Suprapubic skin (tissue), 4 donors: Measurements from ENCODE around the gene PALB2.

Experiments
- POLR2A ChIP-seq, 2 donors: fragments of 450-650 bp; IDR thresholded peaks; one replicate each; pipeline ENCODE4 v1.6.1; 2017; ENCODE audit warnings: antibody characterized with exemption in 2 of 2, mild to moderate bottlenecking in 2 of 2, moderate library complexity in 2 of 2
- POLR2AphosphoS5 ChIP-seq, 3 donors: sonication (generic); formaldehyde crosslinking; IDR thresholded peaks; one replicate each; pipeline ENCODE4 v1.6.1; 2017; ENCODE audit warnings: antibody characterized with exemption in 3 of 3
- TF ChIP-seq, protein P1 (sequence below), 2 donors: fragments of 200-600 bp in 1 of 2; fragments of 450-650 bp in 1 of 2; sonication (generic) in 1 of 2; IDR thresholded peaks; one replicate each; pipeline ENCODE4 v1.5.1; 2016 to 2019; ENCODE audit warnings: antibody characterized with exemption in 2 of 2, mild to moderate bottlenecking in 1 of 2, moderate library complexity in 1 of 2

DNA sequence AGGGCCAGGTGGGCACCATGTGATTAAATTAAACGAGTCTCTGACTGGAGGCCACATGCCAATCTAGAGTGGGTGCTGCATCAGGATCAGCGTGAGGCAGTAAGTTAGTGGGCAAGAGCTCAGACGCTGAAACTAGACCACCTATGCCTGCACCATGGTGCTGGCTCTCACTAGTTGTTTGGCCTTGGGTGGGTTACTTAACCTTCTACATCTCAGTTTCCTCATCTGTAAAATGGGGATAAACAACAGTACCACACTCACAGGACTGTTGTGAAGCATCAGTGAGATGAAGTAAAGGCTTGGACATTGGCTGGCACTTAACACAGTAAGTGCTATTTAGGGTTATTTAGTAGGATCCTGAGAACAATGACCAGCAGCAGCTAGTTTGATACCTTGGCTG lies 50.9 kb downstream of the PALB2 start:
- TF ChIP-seq, protein P1, sequence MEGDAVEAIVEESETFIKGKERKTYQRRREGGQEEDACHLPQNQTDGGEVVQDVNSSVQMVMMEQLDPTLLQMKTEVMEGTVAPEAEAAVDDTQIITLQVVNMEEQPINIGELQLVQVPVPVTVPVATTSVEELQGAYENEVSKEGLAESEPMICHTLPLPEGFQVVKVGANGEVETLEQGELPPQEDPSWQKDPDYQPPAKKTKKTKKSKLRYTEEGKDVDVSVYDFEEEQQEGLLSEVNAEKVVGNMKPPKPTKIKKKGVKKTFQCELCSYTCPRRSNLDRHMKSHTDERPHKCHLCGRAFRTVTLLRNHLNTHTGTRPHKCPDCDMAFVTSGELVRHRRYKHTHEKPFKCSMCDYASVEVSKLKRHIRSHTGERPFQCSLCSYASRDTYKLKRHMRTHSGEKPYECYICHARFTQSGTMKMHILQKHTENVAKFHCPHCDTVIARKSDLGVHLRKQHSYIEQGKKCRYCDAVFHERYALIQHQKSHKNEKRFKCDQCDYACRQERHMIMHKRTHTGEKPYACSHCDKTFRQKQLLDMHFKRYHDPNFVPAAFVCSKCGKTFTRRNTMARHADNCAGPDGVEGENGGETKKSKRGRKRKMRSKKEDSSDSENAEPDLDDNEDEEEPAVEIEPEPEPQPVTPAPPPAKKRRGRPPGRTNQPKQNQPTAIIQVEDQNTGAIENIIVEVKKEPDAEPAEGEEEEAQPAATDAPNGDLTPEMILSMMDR (IDR thresholded peaks at IDR 0.05) = no peak
- TF ChIP-seq POLR2A (IDR thresholded peaks at IDR 0.05) (no peak), POLR2AphosphoS5 (IDR thresholded peaks at IDR 0.05) (no peak)
